HT-29 (cell line): ENCODE data around the gene CUBN. TPM values are rescaled to one million over a fixed set of nuclear protein-coding genes. Genes with fewer than 3 reads are reported as not detected.

Experiments used
- DNase-seq: peaks from one replicate; pipeline ENCODE4 v3.0.0-alpha.2; 2015; ENCODE audit warnings: low spot score
- total RNA-seq: library from RNA; depleted of rRNA; stranded (reverse); fragments of >200 nt; shearing (Covaris generic); gene quantifications from 2 replicates; pipeline ENCODE4 v1.2.3, GENCODE V29; 2014

CUBN gene
- total RNA-seq, 1 experiment from 2014 or later, result not detected

DNA sequence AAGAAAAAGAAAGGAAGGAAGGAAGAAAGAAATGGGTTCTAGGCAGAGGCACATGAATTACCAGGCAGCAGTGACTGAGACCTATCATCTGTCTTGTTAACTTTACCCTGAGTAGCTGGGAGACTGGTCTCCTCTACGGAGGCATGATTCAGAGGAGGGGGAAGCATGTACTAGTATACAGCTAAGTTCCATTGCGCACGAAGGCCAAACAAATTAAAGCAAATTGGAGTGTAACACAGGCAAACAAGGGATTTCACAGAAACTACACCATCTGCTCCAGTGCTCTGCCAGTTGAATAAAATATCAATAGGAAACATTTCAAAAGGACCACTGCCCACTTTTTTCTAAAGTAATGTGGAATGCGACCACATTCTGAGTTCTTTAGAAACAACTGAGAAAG, 246.5 kb downstream of the CUBN start:
- no peak for DNase-seq

DNA sequence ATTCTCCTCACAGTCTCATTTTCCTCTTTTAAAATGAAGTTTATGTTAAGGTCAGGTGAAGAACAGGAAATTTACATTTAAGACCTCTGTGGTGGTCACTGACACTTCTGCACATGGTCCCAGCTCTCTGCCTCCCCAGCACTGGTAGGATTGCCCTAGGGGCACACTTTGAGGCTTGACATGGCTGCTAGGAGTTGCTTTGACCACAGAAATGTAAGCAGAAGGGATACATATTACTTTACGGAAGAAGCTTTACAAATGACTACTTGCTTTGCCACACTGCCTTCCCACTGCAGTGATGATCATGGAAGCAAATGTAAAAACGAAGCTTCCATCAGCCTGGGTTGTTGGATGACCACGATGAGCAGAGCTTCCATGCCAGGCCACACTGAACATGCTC, 259.3 kb downstream of the CUBN start:
- no peak for DNase-seq

DNA sequence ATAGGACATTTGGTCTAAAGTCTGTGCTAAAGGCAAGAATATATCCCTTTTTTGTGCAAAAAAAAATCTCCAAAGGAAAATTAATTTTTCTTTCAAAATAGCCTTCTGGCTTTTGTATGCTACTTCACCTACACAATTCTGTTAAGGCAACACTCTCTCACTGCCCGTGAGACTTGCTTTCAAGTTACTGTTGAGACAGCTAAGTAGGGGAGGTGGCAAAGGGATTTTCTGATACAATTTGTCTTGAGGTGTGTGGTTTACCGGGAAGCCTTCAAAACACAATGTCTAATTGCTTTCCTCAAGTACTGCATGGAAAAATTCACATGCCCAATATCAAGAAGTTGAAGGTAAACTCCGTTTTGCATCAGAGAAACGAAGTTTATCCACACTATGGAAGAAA, 261.6 kb downstream of the CUBN start:
- DNase-seq, result no peak

DNA sequence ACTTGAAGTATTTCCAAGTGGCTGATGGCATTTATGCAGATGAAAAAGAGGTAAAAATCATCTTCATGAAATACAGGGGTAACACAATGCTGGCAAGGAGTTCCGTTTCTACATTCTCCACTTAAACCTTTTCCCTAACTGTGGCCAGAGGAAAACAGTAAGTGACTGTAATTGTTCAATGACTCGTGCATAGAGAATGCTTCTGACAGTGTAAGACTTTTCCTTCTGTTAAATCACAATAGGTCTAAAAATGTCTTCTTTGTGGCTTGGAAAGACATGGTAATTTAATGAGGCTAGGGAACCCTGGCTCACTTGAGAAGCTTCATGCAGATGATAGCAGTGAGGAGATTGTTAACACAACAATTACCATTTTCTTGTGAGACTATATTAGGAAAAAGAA, 262.1 kb downstream of the CUBN start:
- no peak for DNase-seq

DNA sequence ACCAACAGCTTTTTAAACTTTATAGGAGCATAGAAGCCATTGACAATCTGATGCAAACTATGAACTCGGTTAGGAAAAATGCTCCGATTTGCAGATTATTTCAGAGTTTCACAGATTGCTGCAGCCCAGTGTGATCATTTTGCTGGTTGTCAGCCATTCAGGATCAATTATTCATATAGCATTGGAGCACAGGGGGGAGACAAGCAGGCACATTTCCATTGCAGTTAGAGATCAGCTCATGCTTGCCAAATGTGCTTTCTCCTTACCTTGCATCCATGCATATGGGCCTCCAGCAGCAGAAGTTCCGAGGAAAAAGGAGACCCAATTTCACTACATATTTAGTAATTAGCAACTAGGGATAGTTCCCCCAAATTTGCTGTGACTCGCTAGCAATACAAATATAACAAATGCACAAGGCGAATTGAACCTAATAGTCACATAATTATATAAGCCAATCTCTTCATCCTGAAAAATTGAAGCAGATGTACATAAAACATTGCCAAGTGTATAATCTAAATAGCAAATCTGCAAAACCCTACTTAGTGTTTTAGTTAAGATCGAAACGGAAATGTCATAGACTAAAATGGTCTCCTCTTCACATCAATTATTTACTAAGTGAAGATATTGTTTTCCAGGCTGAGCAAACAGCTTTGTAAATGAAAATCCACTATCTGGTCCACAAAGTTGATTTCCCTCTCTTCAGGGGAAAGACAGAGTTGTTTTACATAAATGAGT, 262.9 kb downstream of the CUBN start:
- DNase-seq, result no peak

DNA sequence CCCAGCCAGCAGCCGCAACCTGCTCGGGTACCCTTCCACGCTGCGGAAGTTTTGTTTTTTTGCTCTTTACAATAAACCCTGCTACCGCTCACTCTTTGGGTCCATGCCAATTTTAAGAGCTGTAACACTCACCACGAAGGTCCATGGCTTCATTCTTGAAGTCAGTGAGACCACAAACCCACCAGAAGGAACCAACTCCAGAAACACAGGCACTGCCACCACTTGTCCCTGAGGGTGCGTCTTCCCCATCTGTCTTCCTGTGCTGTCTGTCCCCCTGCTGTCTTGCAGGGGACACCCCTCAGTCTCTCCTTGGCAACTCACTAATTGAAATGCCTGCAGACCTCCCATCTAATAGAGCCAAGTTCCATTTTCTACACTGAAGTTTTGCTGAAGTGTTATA, 263.8 kb downstream of the CUBN start:
- no peak for DNase-seq

DNA sequence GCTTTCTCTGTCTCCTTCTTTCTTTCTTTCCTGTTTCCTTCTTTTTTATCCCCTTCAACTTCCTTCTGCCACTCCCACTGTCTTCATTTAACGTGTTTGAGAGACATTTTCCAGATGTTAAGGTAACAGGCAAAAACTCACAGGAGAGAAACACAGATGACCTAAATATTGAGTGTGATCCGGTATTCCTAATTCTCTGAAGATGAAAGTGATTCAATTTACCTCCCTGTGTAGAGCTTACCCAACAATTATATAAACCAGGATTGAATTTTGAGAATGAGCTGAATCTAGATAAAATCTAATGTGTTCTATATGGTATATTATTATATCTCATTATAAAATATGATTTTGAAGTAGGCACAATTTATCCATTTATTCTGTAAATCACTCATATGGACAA, 265.8 kb downstream of the CUBN start:
- no peak for DNase-seq

DNA sequence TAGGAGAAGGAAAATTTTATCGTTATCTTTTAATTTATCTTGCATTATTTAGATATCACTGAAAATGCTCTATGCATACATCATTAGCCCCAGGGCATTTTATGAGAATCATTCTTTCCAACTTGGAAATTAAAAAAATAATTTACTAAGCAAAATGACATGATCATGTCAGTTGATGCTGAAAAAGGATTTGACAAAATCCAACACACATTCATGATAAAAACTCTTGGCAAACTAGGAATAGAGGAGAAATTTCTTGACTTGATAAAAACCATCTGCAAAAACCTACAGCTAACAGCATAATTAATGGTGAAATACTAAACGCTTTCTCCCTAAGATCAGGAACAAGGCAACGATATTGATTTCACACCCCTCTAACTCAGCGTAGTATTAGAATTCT, 272.2 kb downstream of the CUBN start:
- DNase-seq, result no peak

DNA sequence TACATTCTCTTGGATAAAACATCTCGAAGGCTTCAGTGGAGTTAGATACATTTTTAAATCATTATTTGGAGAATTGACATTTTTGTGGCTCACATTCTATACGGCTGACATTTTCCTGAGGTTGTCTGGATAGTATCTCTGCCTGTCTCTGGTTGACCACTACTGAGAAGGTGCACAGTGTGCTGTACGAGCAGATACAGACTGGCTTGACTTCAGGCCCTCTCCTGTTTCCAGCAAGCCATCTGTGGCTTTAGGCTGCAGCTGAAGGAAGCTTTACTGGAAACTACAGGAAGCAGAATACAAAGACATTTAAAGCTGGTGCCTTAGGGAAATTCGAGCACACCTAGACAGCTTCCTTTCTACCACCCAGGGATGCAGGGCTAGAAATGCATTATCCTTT, 273.0 kb downstream of the CUBN start:
- no peak for DNase-seq

DNA sequence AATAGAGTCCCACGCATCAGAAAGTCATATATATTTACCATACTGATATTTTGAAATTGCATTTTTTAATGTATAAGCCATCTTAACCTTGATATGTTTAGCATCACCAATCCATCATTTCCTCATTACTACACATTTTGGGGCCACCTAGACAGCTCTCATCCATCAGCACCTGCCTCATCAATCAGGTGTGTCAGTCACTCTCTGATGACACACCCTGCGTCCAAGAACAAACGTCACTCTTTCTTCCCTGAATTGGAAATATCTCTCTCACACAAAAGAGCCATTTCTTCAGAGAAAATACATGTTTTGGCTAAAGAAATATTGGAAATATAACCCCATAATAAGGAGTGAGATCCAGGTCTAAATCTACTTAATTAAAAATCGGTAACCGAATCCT, 273.5 kb downstream of the CUBN start:
- DNase-seq, result no peak

DNA sequence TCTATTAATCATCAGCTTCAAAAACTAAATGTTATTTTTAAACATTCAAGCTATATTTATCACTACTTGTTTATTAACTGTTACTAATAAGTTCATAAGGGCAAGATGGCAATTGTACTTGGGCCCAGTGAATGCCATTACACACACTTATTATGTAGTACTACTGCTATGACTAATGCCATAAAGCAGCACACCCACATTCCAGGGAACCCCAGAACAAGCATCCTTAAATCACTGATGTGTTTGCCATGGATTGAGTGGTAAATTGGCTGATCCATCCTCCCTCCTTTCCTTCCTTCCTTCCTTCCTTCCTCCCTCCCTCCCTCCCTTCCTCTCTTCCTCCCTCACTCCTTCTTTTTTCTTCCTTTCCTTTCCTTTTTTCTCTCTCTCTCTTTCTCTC, 275.0 kb downstream of the CUBN start:
- peak; percentile 16 for DNase-seq

DNA sequence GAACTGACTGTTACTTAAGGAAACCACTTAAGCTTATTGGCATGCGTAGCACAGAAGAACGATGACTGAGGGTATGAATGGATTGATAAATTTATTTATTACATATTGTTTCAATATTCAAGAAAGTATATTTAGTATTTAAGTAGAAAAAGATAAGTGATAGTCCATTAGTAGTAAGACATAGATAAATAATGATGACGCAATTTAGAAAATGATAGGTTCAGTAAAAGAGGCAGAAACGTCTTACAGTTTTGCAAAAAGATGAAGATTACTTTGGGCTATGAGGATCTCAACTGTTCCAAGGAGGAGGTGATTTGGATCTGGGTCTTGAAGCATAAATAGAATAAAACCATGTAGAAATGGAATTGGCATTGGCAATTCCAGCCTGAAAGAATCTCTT, 275.8 kb downstream of the CUBN start:
- DNase-seq, result no peak

DNA sequence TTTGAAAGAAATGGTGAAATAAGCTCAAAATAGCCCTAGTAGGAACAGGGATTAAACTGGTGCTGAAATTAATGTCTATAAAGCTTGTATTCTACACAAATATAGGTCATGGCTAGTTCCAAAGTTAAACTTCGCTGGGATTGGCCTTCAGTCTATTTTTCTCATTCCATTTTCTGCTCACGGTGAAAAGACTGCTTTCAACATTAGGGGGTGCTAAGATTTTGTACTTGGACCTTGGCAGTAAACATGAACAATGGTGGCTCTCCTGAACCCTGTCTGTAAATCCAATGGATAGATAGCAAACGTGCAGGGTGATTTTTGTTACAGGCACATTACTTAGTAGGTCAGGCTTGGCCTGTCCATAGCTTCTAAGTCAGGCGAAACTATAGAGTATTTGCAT, 276.4 kb downstream of the CUBN start:
- peak; percentile 39 for DNase-seq

DNA sequence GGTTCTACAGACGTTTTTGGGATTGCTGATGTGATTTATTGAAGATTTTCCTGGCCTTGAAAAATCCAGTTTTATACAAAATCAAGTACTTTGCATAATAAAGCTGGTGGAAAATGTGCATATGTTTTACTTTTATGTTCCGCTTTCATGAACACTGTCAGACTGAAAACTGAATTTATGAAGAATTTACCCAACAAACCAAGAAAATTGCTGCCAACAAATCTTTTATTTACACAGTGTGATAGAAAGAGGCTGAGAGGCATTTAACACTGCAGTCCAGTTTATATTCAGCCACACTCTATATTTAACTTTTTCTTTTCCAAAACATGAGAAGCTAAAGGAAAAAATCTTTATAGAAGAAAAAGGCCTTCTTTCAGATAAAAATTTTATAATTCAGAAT, 277.0 kb downstream of the CUBN start:
- no peak for DNase-seq

DNA sequence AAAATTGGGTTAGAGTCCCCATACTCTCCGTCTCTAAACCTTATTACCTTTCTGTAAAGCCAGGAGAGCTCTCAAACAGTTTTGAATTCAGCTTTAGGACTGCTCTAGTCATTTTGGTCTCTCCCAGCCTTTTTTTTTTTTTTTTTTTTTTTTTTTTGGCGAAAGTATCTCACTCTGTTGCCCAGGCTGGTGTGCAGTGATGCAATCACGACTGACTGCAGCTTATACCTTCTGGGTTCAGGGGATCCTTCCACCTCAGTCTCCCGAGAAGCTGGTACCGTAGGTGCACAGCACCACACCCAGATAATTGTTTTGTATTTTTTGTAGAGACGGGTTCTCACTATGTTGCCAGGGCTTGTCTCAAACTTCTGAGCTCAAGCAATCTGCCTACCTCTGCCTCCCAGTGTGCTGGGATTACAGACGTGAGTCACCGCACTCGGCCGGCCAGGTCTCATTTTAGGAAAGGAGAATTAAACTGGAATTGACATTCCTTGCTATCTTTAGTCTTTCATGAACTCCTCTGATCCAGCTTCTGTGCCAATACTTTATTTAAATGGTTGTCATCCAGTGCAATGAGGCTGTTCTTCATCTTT, 281.0 kb downstream of the CUBN start:
- no peak for DNase-seq

DNA sequence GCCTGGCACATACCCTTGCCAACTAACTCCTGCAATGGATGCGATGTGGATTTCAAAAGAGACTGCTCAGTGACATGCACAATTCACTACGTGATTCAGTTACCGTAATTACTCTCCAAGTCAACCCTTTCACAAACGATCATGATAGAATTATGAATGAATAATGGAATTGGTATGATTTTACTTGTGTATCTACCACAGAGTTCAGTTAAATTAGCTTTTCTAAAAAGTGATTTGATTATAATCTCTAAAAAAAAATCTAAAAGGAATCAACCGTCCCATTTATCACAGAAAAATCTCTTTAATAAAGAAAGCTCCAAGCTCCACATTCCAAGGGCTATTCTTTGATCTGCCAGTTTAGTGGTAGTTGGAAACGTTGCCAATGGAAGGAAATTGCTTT, 282.0 kb downstream of the CUBN start:
- DNase-seq, result no peak

DNA sequence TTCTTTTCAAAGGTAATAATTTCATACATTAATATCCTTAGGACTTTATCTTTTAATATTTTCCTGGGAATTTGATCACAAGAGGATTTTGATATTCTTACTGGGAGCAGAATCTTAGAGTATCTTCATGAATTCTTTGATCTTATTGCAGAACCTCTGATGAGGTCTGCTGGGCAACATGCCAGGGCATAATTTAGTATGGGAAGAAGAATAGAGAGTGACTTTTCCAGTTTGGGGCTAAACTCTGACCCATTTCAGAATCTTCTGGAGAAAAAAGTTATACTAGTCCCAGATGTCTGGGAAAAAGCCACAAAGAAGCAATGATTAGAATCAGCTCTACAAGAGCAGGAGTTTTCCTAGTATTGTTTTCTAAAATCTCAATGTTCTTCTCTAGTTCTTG, 284.4 kb downstream of the CUBN start:
- no peak for DNase-seq

DNA sequence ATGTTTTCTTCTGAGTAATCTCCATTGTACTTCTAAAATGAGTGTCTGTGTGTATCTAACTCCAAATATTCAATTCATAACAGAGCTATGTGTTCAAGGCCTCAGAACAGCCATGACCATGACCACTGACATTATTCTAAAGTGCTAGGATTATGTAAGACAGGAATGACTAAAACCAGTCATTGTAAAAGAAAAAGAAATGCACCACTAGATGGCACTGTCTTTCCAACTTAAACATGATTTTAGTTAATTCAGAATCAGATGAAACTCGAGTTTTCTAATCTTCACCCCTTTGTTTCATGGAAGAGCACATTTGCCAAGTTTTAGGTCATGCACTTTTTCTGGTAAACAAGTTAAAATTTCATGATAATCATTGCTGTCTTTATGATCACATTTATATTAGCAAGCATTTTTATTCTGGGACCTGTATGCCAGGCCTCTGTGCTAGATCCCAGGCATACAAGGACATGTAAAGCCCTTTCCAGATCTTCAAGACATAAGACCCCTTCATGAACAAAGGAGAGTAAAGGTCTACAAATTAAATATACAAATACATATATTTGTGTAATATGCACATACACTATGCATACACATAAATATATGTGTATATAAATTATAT, 286.2 kb downstream of the CUBN start:
- DNase-seq, result peak; percentile 75

DNA sequence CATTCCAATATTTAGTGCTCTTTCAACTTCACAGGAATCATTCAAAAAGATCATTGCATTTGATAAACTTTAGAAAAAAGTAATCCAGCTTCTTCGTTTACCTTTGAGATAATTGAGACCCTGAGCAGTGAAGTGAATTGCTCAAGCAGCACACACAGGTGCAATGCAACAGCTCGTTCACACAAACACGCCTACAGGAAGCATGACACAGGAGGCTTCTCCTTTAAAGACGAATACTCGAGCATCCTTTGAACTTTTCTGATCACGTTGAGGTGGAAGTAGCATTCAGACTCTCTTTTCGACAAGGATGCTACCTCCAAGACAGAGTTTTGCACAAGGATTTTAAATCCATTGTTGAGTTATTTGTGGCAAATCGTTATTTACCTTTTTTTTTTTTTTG, 294.4 kb downstream of the CUBN start:
- DNase-seq, result no peak

DNA sequence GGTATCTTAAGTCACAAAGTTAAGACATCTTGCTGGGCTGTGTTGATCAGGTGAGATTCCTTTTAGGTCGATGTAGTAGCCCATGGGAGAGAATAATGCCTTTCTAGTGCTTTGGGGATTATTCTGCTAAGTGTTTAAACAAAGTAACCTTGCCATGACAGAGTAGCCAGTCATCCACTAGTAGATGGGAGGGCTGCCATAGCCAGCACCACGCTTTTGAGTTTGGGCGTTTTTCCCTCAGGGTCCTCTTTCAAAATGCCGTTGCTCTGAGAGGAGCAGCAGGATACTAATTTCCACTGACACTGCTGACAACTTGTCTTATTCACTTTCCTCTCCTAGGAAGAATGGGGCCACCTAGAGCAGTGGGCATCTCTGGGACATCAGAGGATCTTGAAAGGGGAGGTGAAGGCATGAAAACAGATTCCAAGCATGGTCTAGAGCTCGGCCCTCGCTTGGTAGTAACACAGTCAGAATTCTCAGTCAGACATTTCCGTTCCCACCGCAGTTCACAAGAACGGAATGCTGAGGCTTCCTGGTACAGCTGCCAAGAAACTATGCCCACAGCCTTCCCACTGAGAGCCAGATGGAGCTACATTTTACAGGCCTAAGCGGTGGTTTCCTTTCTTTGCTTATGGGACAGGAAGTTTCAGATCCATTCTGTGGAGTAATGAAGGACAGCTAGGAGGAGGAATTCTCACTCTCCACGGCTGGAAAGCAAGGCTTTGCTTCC, 297.1 kb downstream of the CUBN start:
- DNase-seq, result peak; percentile 65

DNA sequence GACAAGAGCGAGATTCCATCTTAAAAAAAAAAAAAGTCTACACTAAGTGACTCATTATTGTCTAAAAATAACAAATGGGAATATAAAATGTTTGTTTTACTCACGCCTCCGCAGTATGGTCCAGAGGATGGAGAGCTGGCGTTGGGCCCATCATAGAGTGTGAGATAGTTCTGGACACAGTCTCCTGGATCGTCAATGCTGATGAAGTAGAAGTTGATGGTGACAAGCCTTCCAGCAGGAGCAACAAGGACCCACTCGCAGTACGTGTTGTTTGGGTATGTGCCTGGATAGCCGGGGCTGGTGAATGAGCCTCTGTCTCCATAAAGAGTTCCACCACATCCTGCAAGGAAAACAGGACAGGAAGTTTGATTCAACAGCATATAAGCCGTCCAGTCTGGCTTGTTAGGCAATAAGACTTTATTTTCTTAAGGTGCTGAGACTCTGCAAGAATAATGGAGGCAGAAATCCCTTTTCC, 300.9 kb downstream of the CUBN start:
- DNase-seq, result no peak

DNA sequence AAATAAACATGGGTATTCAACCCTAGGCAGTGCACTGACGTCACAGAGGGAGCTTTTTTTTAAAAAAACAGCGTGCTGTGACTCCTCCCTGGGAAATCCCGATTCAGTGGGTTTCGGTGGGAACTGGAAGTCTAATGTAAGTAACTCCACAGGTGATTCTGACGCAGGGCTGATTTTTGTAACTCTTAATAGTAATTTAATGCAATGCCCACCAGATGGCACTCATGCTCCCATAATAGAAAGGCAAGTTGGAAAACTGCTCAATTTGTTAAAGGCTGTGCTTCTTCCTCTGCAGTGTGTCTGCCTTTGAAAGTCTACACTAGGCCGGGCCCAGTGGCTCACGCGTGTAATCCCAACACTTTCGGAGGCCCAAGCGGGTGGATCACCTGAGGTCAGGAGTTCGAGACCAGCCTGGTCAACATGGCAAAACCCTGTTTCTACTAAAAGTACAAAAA, 301.5 kb downstream of the CUBN start:
- peak; percentile 92 for DNase-seq
